ENCODE results near the gene RAMP1.

- TF ChIP-seq CTCF (conservative IDR thresholded peaks at IDR 0.05 in 1 of 2, IDR thresholded peaks at IDR 0.05 in 1 of 2; ENCODE audit: low read depth in 1 of 2, low read length in 2 of 2) (no peak), EZH2 (IDR thresholded peaks at IDR 0.05; ENCODE audit: low read length, missing control alignments) (no peak)
Observed at GRCh38 chr2:237946423-237946822, 87.0 kb downstream of the RAMP1 start.

All from fibroblast of lung (primary cell).